GM19025 (cell line): ENCODE data around the gene GRIN3A.
"Not testable (repeated sequence)": the region's sequence is repeated elsewhere in the genome, so short reads cannot be mapped to it uniquely, and the experiment has no call there.

Source experiments
- ATAC-seq: cut with Tn5 transposase; IDR thresholded peaks from one replicate; pipeline ENCODE4 v1.9.1; 2021; ENCODE audit warnings: mild to moderate bottlenecking, low read depth, moderate library complexity; ENCODE audit not compliant: unreplicated experiment

Gene GRIN3A

GRCh38 chr9:101738566-101739183 is at the start of gene GRIN3A:
Gene GRIN3A, minus strand, starts transcription at chr9:101738647. Its CDS starts 668 bp downstream, at chr9:101737979.
- no peak for ATAC-seq

- ATAC-seq, result no peak
Observed at GRCh38 chr9:101787891-101788290, 49.4 kb upstream of the GRIN3A start.

- ATAC-seq, result no peak
Observed at GRCh38 chr9:101778332-101778731, 39.9 kb upstream of the GRIN3A start.

GRCh38 chr9:101764472-101764871 is 26.0 kb upstream of the GRIN3A start:
- no peak for ATAC-seq

GRCh38 chr9:101758304-101758930 is 20.0 kb upstream of the GRIN3A start:
- no peak for ATAC-seq

GRCh38 chr9:101753716-101754115 is 15.3 kb upstream of the GRIN3A start:
- no peak for ATAC-seq

- ATAC-seq, result no peak
Observed at GRCh38 chr9:101751895-101752294, 13.4 kb upstream of the GRIN3A start.

GRCh38 chr9:101739311-101739710 is 864 bp upstream of the GRIN3A start:
- ATAC-seq, result no peak

- no peak for ATAC-seq
Observed at GRCh38 chr9:101737705-101738565, 512 bp downstream of the GRIN3A start.

- ATAC-seq, result no peak
Observed at GRCh38 chr9:101737165-101737704, 1.2 kb downstream of the GRIN3A start.

GRCh38 chr9:101736717-101737116 is 1.7 kb downstream of the GRIN3A start:
- ATAC-seq, result no peak

GRCh38 chr9:101731429-101731828 is 7.0 kb downstream of the GRIN3A start:
- ATAC-seq, result no peak

- ATAC-seq, result peak; percentile 59
Observed at GRCh38 chr9:101727612-101728524, 10.6 kb downstream of the GRIN3A start.

- not testable (repeated sequence) for ATAC-seq
Observed at GRCh38 chr9:101724271-101724670, 14.2 kb downstream of the GRIN3A start.

GRCh38 chr9:101718192-101718591 is 20.3 kb downstream of the GRIN3A start:
- no peak for ATAC-seq

GRCh38 chr9:101716629-101717028 is 21.8 kb downstream of the GRIN3A start:
- no peak for ATAC-seq

- ATAC-seq, result peak; percentile 66
Observed at GRCh38 chr9:101711330-101711941, 27.0 kb downstream of the GRIN3A start.

- no peak for ATAC-seq
Observed at GRCh38 chr9:101708855-101709254, 29.6 kb downstream of the GRIN3A start.

- no peak for ATAC-seq
Observed at GRCh38 chr9:101707721-101708120, 30.7 kb downstream of the GRIN3A start.

GRCh38 chr9:101706997-101707396 is 31.4 kb downstream of the GRIN3A start:
- ATAC-seq, result no peak
